Kidney (tissue), 14 donors: ENCODE data around the gene C1orf52. TPM values are rescaled to one million over a fixed set of nuclear protein-coding genes. Genes with fewer than 3 reads are reported as not detected.

Source experiments
- DNase-seq, 5 donors: peaks; one replicate each; pipeline ENCODE4 v3.0.0-alpha.2; 2013 to 2020
- FAIRE-seq: peaks from 2 replicates; lab custom pipeline; 2012; peaks lifted over from hg19 to GRCh38; lab: Jason Lieb, UNC
- H3K27ac ChIP-seq, 2 donors: one replicate each; pipeline ENCODE4 v1.7.0; 2013; ENCODE audit warnings: low read depth in 2 of 2, low read length in 2 of 2, inconsistent platforms in 1 of 2
- H3K27me3 ChIP-seq: one replicate; pipeline ENCODE4 v1.7.1; 2013; ENCODE audit warnings: low read length, inconsistent platforms; ENCODE audit not compliant: control insufficient read depth, insufficient read depth
- H3K36me3 ChIP-seq, 3 donors: one replicate each; pipeline versions ENCODE4 v1.7.0 to v1.7.1; 2013; ENCODE audit warnings: low read length in 3 of 3, control low read depth in 1 of 3, inconsistent platforms in 1 of 3; ENCODE audit not compliant: insufficient read depth in 3 of 3, control insufficient read depth in 2 of 3
- H3K4me1 ChIP-seq, 3 donors: one replicate each; pipeline versions ENCODE4 v1.7.0 to v1.7.1; 2013; ENCODE audit warnings: low read length in 3 of 3, inconsistent platforms in 1 of 3, low read depth in 1 of 3; ENCODE audit not compliant: control insufficient read depth in 2 of 3, insufficient read depth in 2 of 3
- H3K4me3 ChIP-seq, 3 donors: one replicate each; pipeline versions ENCODE4 v1.7.0 to v1.8.1; 2013; ENCODE audit warnings: low read length in 3 of 3, control low read depth in 1 of 3, inconsistent platforms in 1 of 3
- H3K9ac ChIP-seq, 3 donors: one replicate each; pipeline versions ENCODE4 v1.7.0 to v1.7.1; 2013; ENCODE audit warnings: low read length in 3 of 3, control low read depth in 1 of 3, inconsistent platforms in 1 of 3
- H3K9me3 ChIP-seq, 3 donors: one replicate each; pipeline versions ENCODE4 v1.7.0 to v1.7.1; 2013; ENCODE audit warnings: low read length in 3 of 3, control low read depth in 1 of 3, inconsistent platforms in 1 of 3; ENCODE audit not compliant: control insufficient read depth in 2 of 3, insufficient read depth in 1 of 3
- intact Hi-C: fragments of 100-400 bp; cut with DNase I; formaldehyde crosslinking; loops from one replicate; pipeline ENCODE4 v1.11.1; 2022
- polyA plus RNA-seq: library from polyadenylated mRNA; stranded (reverse); fragments of 350-450 nt; fragmentation: Illumina TruSeq; extraction: RNeasy Lipid Tissue Mini Kit (QIAGEN cat#74804); gene quantifications from one replicate; pipeline ENCODE4 v1.2.3, GENCODE V29; 2014; ENCODE audit warnings: low read depth, low replicate concordance; ENCODE audit not compliant: insufficient read depth
- total RNA-seq: library from RNA; stranded (reverse); fragmentation: NEBNext Ultra II Directional; extraction: Animal tissue kit (Norgen Biotek cat#: 25700); gene quantifications from one replicate; pipeline ENCODE4 v1.2.1, GENCODE V29; 2021
- TF ChIP-seq, protein P1 (sequence below): IDR thresholded peaks from 3 replicates; pipeline ENCODE4 v1.5.1; 2012; ENCODE audit warnings: mild to moderate bottlenecking, moderate library complexity, borderline replicate concordance; ENCODE audit not compliant: insufficient read depth; ENCODE audit errors: extremely low read depth
- donor health status: control.
- donor health status: control.
- donor health status: control.
- donor health status: control.
- donor health status: control.
- donor health status: DM: yes; HTN: yes; CAD: no.
- donor health status: Normal renal cell carcinoma (clear cell type).

Gene C1orf52
- total and polyA plus RNA-seq, 2 donors from 2014 or later, result 15.0 to 18.7 TPM

- intact Hi-C loops, result no loop called here
- DNase-seq, result peak in 1 of 5 donors; percentile 58
- H3K9ac ChIP-seq, result no peak overlapping the region
- H3K9me3 ChIP-seq, result no peaks in the 10 kb centered on the region
- no peak overlapping the region for H3K27ac ChIP-seq
- no peak for FAIRE-seq
- no peak overlapping the region for H3K4me3 ChIP-seq
- TF ChIP-seq, protein P1, sequence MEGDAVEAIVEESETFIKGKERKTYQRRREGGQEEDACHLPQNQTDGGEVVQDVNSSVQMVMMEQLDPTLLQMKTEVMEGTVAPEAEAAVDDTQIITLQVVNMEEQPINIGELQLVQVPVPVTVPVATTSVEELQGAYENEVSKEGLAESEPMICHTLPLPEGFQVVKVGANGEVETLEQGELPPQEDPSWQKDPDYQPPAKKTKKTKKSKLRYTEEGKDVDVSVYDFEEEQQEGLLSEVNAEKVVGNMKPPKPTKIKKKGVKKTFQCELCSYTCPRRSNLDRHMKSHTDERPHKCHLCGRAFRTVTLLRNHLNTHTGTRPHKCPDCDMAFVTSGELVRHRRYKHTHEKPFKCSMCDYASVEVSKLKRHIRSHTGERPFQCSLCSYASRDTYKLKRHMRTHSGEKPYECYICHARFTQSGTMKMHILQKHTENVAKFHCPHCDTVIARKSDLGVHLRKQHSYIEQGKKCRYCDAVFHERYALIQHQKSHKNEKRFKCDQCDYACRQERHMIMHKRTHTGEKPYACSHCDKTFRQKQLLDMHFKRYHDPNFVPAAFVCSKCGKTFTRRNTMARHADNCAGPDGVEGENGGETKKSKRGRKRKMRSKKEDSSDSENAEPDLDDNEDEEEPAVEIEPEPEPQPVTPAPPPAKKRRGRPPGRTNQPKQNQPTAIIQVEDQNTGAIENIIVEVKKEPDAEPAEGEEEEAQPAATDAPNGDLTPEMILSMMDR, result no peak
- peaks cover 4 to 7% (median 4%) of the 10 kb centered on the region in 3 donors for H3K4me1 ChIP-seq
- no peaks in the 10 kb centered on the region for H3K36me3 ChIP-seq
- no peaks in the 10 kb centered on the region for H3K27me3 ChIP-seq
These were observed 38.7 kb downstream of the C1orf52 start for GRCh38 chr1:85220756-85221201.

- Histone ChIP-seq H3K27ac (no peak overlapping the region), H3K9ac (no peak overlapping the region), H3K9me3 (no peaks in the 10 kb centered on the region), H3K36me3 (no peaks in the 10 kb centered on the region), H3K27me3 (no peaks in the 10 kb centered on the region), H3K4me3 (no peak overlapping the region), H3K4me1 (peaks cover 2 to 5% (median 4%) of the 10 kb centered on the region in 3 donors)
- DNase-seq (no peak), FAIRE-seq (no peak)
- intact Hi-C loops, result no loop called here
- TF ChIP-seq, protein P1, result no peak
These were observed 39.4 kb downstream of the C1orf52 start for GRCh38 chr1:85219853-85220610.

DNA sequence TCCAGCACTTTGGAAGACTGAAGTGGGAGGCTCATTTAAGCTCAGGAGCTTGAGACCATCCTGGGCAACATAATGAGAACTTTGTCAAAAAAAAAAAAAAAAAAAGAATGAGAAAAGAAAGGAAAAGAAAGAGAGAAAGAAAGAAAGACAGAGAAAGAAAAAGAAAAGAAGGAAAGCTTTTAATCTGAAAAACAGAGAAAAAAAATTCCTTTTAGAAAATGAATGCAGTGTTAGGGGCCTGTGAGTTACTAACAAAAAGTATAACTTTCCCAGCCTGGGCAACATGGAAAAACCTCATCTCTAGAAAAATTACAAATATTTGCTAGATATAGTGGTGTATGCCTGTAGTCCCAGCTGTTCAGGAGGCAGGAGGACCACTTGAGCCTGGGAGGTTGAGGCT is 42.8 kb downstream of the C1orf52 start:
- no peak for FAIRE-seq

More for the DNA sequence above, 42.8 kb downstream of the C1orf52 start:
- TF ChIP-seq, protein P1, result no peak
- no peak overlapping the region for H3K4me3 ChIP-seq
- no peak for DNase-seq
- H3K27me3 ChIP-seq, result no peaks in the 10 kb centered on the region
- no peak overlapping the region for H3K27ac ChIP-seq
- peaks cover 0 to 4% (median 0%) of the 10 kb centered on the region in 3 donors for H3K4me1 ChIP-seq
- H3K9me3 ChIP-seq, result no peaks in the 10 kb centered on the region
- H3K36me3 ChIP-seq, result no peaks in the 10 kb centered on the region
- no peak overlapping the region for H3K9ac ChIP-seq
- intact Hi-C loops, result no loop called here
